HG03469 (cell line): Measurements from ENCODE around the gene CDC6.

ENCODE experiments used
- ATAC-seq: cut with Tn5 transposase; IDR thresholded peaks from one replicate; pipeline ENCODE4 v1.9.1; 2021; ENCODE audit warnings: mild to moderate bottlenecking, moderate library complexity, moderate number of reproducible peaks; ENCODE audit not compliant: unreplicated experiment

The CDC6 gene

GRCh38 chr17:40322358-40323315 is 35.0 kb downstream of the CDC6 start:
- no peak for ATAC-seq

- ATAC-seq, result no peak
These were observed 36.0 kb downstream of the CDC6 start for GRCh38 chr17:40323391-40324381.

GRCh38 chr17:40325156-40326013 is 37.7 kb downstream of the CDC6 start:
- ATAC-seq, result no peak

- no peak for ATAC-seq
These were observed 38.5 kb downstream of the CDC6 start for GRCh38 chr17:40326014-40326831.

- no peak for ATAC-seq
These were observed 39.1 kb downstream of the CDC6 start for GRCh38 chr17:40326832-40327199.

GRCh38 chr17:40327244-40327729 is 39.6 kb downstream of the CDC6 start:
- ATAC-seq, result no peak

GRCh38 chr17:40327735-40328385 is 40.2 kb downstream of the CDC6 start:
- no peak for ATAC-seq

GRCh38 chr17:40328386-40328766 is 40.7 kb downstream of the CDC6 start:
- no peak for ATAC-seq

- no peak for ATAC-seq
These were observed 42.4 kb downstream of the CDC6 start for GRCh38 chr17:40329839-40330794.

GRCh38 chr17:40330850-40331470 is 43.3 kb downstream of the CDC6 start:
- no peak for ATAC-seq

GRCh38 chr17:40331743-40332641 is 44.3 kb downstream of the CDC6 start:
- ATAC-seq, result no peak

GRCh38 chr17:40333781-40334448 is 46.2 kb downstream of the CDC6 start:
- ATAC-seq, result no peak

- no peak for ATAC-seq
These were observed 47.9 kb downstream of the CDC6 start for GRCh38 chr17:40335620-40336019.

- no peak for ATAC-seq
These were observed 49.7 kb downstream of the CDC6 start for GRCh38 chr17:40337351-40337750.

GRCh38 chr17:40338058-40338457 is 50.4 kb downstream of the CDC6 start:
- no peak for ATAC-seq
